Uterus (tissue), 4 donors: ENCODE results near the gene CENPC. TPM values are rescaled to one million over a fixed set of nuclear protein-coding genes. Genes with fewer than 3 reads are reported as not detected.

ENCODE experiments used
- DNase-seq, 2 donors: peaks; one replicate each; pipeline ENCODE4 v3.0.0-alpha.2; 2019 to 2020
- H3K27ac ChIP-seq, 2 donors: fragments of 200-600 bp; sonication (generic); 1 replicate in 1 of 2; 2 replicates in 1 of 2; pipeline ENCODE4 v1.5.1; 2016 to 2018
- H3K27me3 ChIP-seq, 2 donors: fragments of 200-600 bp; sonication (generic); one replicate each; pipeline ENCODE4 v1.5.1; 2018 to 2019; ENCODE audit warnings: control low read depth in 1 of 2
- H3K36me3 ChIP-seq, 2 donors: fragments of 200-600 bp; sonication (generic); one replicate each; pipeline ENCODE4 v1.5.1; 2019; ENCODE audit warnings: control low read depth in 1 of 2
- H3K4me1 ChIP-seq, 2 donors: fragments of 200-600 bp; sonication (generic); one replicate each; pipeline ENCODE4 v1.5.1; 2018 to 2019; ENCODE audit warnings: control low read depth in 1 of 2
- H3K4me3 ChIP-seq, 2 donors: fragments of 200-600 bp; sonication (generic); 1 replicate in 1 of 2; 2 replicates in 1 of 2; pipeline ENCODE4 v1.5.1; 2018 to 2019; ENCODE audit warnings: mild to moderate bottlenecking in 1 of 2
- H3K9me3 ChIP-seq, 2 donors: fragments of 200-600 bp; sonication (generic); one replicate each; pipeline ENCODE4 v1.5.1; 2019; ENCODE audit warnings: control low read depth in 1 of 2
- POLR2A ChIP-seq, 2 donors: fragments of 450-650 bp; IDR thresholded peaks; one replicate each; pipeline ENCODE4 v1.6.1; 2016; ENCODE audit warnings: antibody characterized with exemption in 2 of 2, mild to moderate bottlenecking in 1 of 2, moderate library complexity in 1 of 2
- intact Hi-C: fragments of 100-400 bp; cut with DNase I; formaldehyde crosslinking; loops from one replicate; pipeline ENCODE4 v1.15.1; 2023; ENCODE audit warnings: low total_unique reads
- total RNA-seq, 4 donors: library from RNA; depleted of rRNA in 3 of 4; stranded (reverse); fragments of >200 nt in 3 of 4; gene quantifications; one replicate each; pipeline versions ENCODE4 v1.1.0 to v1.2.4, GENCODE V29; 2014 to 2023
- TF ChIP-seq, protein P1 (sequence below), 4 experiments: fragments of 200-600 bp in 2 of 4; fragments of 450-650 bp in 2 of 4; sonication (generic) in 2 of 4; IDR thresholded peaks; one replicate each; pipeline ENCODE4 v1.5.1; 2016 to 2019; ENCODE audit warnings: antibody characterized with exemption in 4 of 4, mild to moderate bottlenecking in 2 of 4, moderate library complexity in 1 of 4
- donor health status: DM: yes; HTN: yes; CAD: no.

Gene CENPC
- total RNA-seq, 4 donors from 2014 or later: 10.8 to 63.0 (median 29.1) TPM

DNA sequence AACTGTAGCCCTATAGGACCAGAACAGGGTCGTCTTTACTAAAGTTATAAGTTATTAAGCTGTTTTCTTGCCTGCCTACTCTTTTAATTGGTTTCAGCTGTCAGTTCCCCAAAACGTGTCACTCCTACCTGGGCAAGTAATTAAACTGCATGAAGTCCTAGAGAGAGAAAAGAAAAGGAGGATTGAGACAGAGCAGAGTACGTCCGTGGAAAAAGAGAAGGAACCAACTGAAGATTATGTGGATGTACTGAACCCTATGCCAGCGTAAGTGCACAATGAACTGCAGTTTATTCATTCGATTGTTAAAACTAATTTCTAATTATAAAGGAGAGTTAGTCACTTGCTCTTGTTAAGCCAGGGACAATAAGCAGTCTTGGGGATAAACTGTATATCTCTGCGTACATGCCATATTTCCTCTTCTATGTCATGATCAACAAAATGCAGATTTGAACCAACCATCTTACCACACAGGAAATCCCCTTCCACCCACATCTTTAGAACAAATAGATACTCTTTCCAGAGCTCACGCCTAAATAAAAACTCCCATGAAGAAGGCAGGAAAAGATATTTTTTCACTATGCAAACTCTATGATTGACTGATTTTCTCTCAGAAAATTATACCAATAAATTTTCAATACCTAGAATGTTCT lies 36.0 kb upstream of the CENPC start:
- Histone ChIP-seq H3K4me1 (no peaks in the 10 kb centered on the region), H3K27ac (no peak overlapping the region), H3K4me3 (no peak overlapping the region), H3K27me3 (no peaks in the 10 kb centered on the region), H3K9me3 (no peaks in the 10 kb centered on the region), H3K36me3 (no peaks in the 10 kb centered on the region)
- no peak for DNase-seq
- TF ChIP-seq, protein P1, sequence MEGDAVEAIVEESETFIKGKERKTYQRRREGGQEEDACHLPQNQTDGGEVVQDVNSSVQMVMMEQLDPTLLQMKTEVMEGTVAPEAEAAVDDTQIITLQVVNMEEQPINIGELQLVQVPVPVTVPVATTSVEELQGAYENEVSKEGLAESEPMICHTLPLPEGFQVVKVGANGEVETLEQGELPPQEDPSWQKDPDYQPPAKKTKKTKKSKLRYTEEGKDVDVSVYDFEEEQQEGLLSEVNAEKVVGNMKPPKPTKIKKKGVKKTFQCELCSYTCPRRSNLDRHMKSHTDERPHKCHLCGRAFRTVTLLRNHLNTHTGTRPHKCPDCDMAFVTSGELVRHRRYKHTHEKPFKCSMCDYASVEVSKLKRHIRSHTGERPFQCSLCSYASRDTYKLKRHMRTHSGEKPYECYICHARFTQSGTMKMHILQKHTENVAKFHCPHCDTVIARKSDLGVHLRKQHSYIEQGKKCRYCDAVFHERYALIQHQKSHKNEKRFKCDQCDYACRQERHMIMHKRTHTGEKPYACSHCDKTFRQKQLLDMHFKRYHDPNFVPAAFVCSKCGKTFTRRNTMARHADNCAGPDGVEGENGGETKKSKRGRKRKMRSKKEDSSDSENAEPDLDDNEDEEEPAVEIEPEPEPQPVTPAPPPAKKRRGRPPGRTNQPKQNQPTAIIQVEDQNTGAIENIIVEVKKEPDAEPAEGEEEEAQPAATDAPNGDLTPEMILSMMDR (IDR thresholded peaks at IDR 0.05): no peak
- TF ChIP-seq POLR2A (IDR thresholded peaks at IDR 0.05): no peak
- intact Hi-C loops: no loop called here

DNA sequence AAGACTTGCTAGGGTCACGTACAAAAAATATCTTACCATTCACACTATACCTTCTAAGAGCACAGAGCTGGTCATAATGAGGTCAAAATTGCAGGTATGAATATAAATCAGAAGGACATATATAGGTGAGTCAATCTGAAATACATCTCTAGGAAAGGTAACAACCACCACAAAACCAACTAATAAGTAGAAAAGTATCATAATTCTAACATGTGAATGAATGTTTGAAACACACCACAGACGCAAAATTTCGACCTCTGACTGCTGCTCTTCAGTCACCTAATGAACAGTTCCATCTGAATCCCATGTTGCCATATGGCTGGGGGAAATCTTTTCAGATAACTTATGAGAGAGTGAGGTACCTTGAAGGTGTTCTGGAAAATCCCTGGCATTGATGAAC lies 35.3 kb upstream of the CENPC start:
- Histone ChIP-seq H3K27me3 (no peaks in the 10 kb centered on the region), H3K9me3 (no peaks in the 10 kb centered on the region), H3K4me3 (no peak overlapping the region), H3K36me3 (no peaks in the 10 kb centered on the region), H3K4me1 (no peaks in the 10 kb centered on the region), H3K27ac (no peak overlapping the region)
- TF ChIP-seq, protein P1 (IDR thresholded peaks at IDR 0.05): no peak
- no peak for TF ChIP-seq POLR2A (IDR thresholded peaks at IDR 0.05)
- no peak for DNase-seq
- intact Hi-C loops: no loop called here

DNA sequence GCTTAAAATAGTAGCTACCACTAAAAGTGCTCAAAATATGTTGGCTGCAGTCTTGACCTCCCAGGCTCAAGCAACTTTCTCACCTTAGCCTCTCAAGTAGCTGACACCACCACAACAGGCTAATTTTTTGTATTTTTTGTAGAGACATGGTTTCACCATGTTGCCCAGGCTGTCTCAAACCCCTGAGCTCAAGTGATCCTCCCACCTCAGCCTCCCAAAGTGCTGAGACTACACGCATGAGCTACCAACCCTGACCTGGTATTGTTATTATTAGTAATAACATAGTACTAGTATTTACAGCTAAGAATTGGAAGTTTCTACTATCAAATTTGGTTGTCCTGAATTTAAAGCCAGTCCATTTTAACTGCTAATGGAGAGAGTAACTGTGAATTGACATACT lies 31.2 kb upstream of the CENPC start:
- intact Hi-C loops: no loop called here
- Histone ChIP-seq H3K4me1 (no peaks in the 10 kb centered on the region), H3K27me3 (no peaks in the 10 kb centered on the region), H3K36me3 (no peaks in the 10 kb centered on the region), H3K27ac (no peak overlapping the region), H3K9me3 (no peaks in the 10 kb centered on the region), H3K4me3 (no peak overlapping the region)
- no peak for DNase-seq
- TF ChIP-seq POLR2A (IDR thresholded peaks at IDR 0.05): no peak
- TF ChIP-seq, protein P1 (IDR thresholded peaks at IDR 0.05): no peak

DNA sequence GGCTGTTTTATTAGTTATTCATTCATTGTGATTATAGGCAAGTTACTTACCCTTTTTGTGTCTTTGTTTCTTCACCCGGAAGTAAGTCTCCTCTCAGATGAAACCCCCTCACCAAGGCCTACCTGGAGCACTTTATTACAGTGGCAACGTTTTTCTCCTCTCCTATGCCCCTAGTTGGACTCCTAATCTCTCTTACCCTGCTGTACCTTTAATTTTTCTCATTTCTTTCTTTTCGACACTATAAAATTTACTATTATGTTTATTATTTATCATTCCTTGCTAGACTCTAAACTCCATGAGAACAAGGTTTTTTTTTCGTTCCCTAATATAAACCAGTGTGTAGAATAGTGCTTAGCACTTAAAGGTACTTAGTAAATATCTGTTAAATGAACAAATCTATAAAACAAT lies 30.8 kb upstream of the CENPC start:
- H3K4me1 ChIP-seq: no peaks in the 10 kb centered on the region
- H3K9me3 ChIP-seq: no peaks in the 10 kb centered on the region
- H3K36me3 ChIP-seq: no peaks in the 10 kb centered on the region
- no peak for DNase-seq
- no peaks in the 10 kb centered on the region for H3K27me3 ChIP-seq
- no peak overlapping the region for H3K27ac ChIP-seq
- H3K4me3 ChIP-seq: no peak overlapping the region
- TF ChIP-seq, protein P1 (IDR thresholded peaks at IDR 0.05): no peak
- no peak for TF ChIP-seq POLR2A (IDR thresholded peaks at IDR 0.05)
- intact Hi-C loops: no loop called here

DNA sequence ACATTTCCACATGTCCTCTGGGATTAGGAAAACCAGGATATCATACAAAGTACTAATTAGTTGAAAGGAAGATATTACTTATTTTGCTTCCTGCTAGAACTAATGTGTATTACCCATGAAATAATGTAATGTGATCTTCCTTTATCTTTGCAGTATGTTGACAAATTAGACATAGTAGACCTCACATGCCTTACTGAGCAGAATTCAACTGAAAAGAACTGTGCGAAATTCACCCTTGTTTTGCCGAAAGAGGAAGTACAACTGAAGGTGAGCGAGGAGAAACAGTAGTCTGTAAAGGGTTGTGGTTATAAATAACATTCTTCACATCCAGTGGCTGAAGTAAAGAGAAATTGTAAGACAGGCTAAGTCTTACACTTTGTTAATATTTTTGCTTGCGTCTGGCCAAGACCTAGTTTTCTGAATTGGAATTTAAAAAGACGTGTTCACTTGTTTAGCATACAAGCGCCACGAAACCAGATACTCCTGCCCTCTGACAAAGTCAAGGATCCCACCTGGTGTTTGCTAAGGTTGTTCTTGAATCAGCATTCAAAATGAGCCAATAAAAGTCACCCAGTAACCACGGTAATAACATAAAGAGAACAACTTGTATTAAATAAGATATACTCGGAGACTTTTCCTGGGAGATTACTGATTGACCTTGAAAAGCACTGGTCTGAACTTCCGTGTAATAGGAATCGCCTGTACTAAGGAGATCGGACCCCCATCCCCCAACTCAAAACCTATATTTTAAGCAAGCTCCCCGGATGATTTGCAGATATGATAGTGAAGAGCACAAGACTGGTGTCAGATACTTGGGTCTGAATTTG lies 30.1 kb upstream of the CENPC start:
- Histone ChIP-seq H3K27me3 (no peaks in the 10 kb centered on the region), H3K4me3 (no peak overlapping the region), H3K27ac (no peak overlapping the region), H3K36me3 (no peaks in the 10 kb centered on the region), H3K4me1 (no peaks in the 10 kb centered on the region), H3K9me3 (no peaks in the 10 kb centered on the region)
- no peak for DNase-seq
- intact Hi-C loops: no loop called here
- no peak for TF ChIP-seq POLR2A (IDR thresholded peaks at IDR 0.05)
- TF ChIP-seq, protein P1 (IDR thresholded peaks at IDR 0.05): no peak
